ENCODE data around the gene USP25.

The USP25 gene

GRCh38 chr21:15837645-15838044, 107.9 kb downstream of the USP25 start:
- no peak overlapping the region for H3K56ac ChIP-seq (ENCODE audit: low read length)
- H2BK120ac ChIP-seq (ENCODE audit: low read depth, low read length) = no peak overlapping the region
- WGBS (ENCODE audit: extremely low coverage, insufficient coverage, low lambda C conversion rate) = no CpG with 5 or more reads among the region's 4 CpGs

GRCh38 chr21:15839026-15839425, 109.2 kb downstream of the USP25 start:
- no peak overlapping the region for H3K23ac ChIP-seq (ENCODE audit: low read length)
- no peak overlapping the region for H4K5ac ChIP-seq (ENCODE audit: low read length)
- H3K56ac ChIP-seq (ENCODE audit: low read length) = no peak overlapping the region
- WGBS (ENCODE audit: extremely low coverage, insufficient coverage, low lambda C conversion rate) = no CpG with 5 or more reads among the region's 2 CpGs
- no peak overlapping the region for H3K27ac ChIP-seq (ENCODE audit: low read depth, low read length)
- H2AK5ac ChIP-seq (ENCODE audit: low read length) = no peak overlapping the region
- no peak overlapping the region for H3K4ac ChIP-seq (ENCODE audit: low read depth, low read length)
- no peak overlapping the region for H3K4me2 ChIP-seq (ENCODE audit: low read length)
- no peak overlapping the region for H2BK120ac ChIP-seq (ENCODE audit: low read depth, low read length)
- no peak overlapping the region for H2BK15ac ChIP-seq (replicated peaks; ENCODE audit: low read depth)
- H3K9ac ChIP-seq (ENCODE audit: low read length) = no peak overlapping the region
- H3K4me1 ChIP-seq (ENCODE audit: control insufficient read depth, low read depth, low read length) = no peaks in the 10 kb centered on the region
- no peak for DNase-seq
- H4K8ac ChIP-seq (ENCODE audit: low read depth, low read length) = no peak overlapping the region
- H3K4me3 ChIP-seq (ENCODE audit: low read length) = no peak overlapping the region
- H3K36me3 ChIP-seq (ENCODE audit: control insufficient read depth, insufficient read depth, low read length) = no peaks in the 10 kb centered on the region
- H3K27me3 ChIP-seq (ENCODE audit: insufficient read depth, low read length, poor library complexity) = no peaks in the 10 kb centered on the region
- no peak overlapping the region for H2BK5ac ChIP-seq (ENCODE audit: low read length)
- H3K79me1 ChIP-seq (ENCODE audit: low read length) = no peaks in the 10 kb centered on the region
- no peaks in the 10 kb centered on the region for H3K79me2 ChIP-seq (ENCODE audit: control insufficient read depth, insufficient read depth, low read length)
- no peak overlapping the region for H3K18ac ChIP-seq (ENCODE audit: low read length)

More at GRCh38 chr21:15837645-15838044, 107.9 kb downstream of the USP25 start:
- Histone ChIP-seq H2BK15ac (replicated peaks; ENCODE audit: low read depth) (no peak overlapping the region), H3K4me2 (ENCODE audit: low read length) (no peak overlapping the region), H3K36me3 (ENCODE audit: control insufficient read depth, insufficient read depth, low read length) (no peaks in the 10 kb centered on the region), H3K27me3 (ENCODE audit: insufficient read depth, low read length, poor library complexity) (no peaks in the 10 kb centered on the region), H3K4ac (ENCODE audit: low read depth, low read length) (no peak overlapping the region), H3K9ac (ENCODE audit: low read length) (no peak overlapping the region), H4K5ac (ENCODE audit: low read length) (no peak overlapping the region), H3K79me1 (ENCODE audit: low read length) (no peaks in the 10 kb centered on the region), H2AK5ac (ENCODE audit: low read length) (no peak overlapping the region), H3K18ac (ENCODE audit: low read length) (no peak overlapping the region), H3K23ac (ENCODE audit: low read length) (no peak overlapping the region), H3K4me3 (ENCODE audit: low read length) (no peak overlapping the region), H3K27ac (ENCODE audit: low read depth, low read length) (no peak overlapping the region), H2BK5ac (ENCODE audit: low read length) (no peak overlapping the region), H3K79me2 (ENCODE audit: control insufficient read depth, insufficient read depth, low read length) (no peaks in the 10 kb centered on the region), H3K4me1 (ENCODE audit: control insufficient read depth, low read depth, low read length) (no peaks in the 10 kb centered on the region), H4K8ac (ENCODE audit: low read depth, low read length) (no peak overlapping the region)
- no peak for DNase-seq

- Histone ChIP-seq H4K5ac (ENCODE audit: low read length) (no peak overlapping the region), H3K27me3 (ENCODE audit: insufficient read depth, low read length, poor library complexity) (no peaks in the 10 kb centered on the region), H3K56ac (ENCODE audit: low read length) (no peak overlapping the region), H3K4ac (ENCODE audit: low read depth, low read length) (no peak overlapping the region), H2BK5ac (ENCODE audit: low read length) (no peak overlapping the region), H3K27ac (ENCODE audit: low read depth, low read length) (no peak overlapping the region), H3K36me3 (ENCODE audit: control insufficient read depth, insufficient read depth, low read length) (no peaks in the 10 kb centered on the region), H2BK15ac (replicated peaks; ENCODE audit: low read depth) (no peak overlapping the region), H3K4me1 (ENCODE audit: control insufficient read depth, low read depth, low read length) (no peaks in the 10 kb centered on the region), H3K18ac (ENCODE audit: low read length) (no peak overlapping the region), H2BK120ac (ENCODE audit: low read depth, low read length) (no peak overlapping the region), H3K4me3 (ENCODE audit: low read length) (no peak overlapping the region), H3K23ac (ENCODE audit: low read length) (no peak overlapping the region), H3K4me2 (ENCODE audit: low read length) (no peak overlapping the region), H3K79me1 (ENCODE audit: low read length) (no peaks in the 10 kb centered on the region), H3K79me2 (ENCODE audit: control insufficient read depth, insufficient read depth, low read length) (no peaks in the 10 kb centered on the region), H4K8ac (ENCODE audit: low read depth, low read length) (no peak overlapping the region), H2AK5ac (ENCODE audit: low read length) (no peak overlapping the region), H3K9ac (ENCODE audit: low read length) (no peak overlapping the region)
- no CpG with 5 or more reads among the region's 2 CpGs for WGBS (ENCODE audit: extremely low coverage, insufficient coverage, low lambda C conversion rate)
- no peak for DNase-seq
These were observed 109.8 kb downstream of the USP25 start for GRCh38 chr21:15839601-15840000.

DNA sequence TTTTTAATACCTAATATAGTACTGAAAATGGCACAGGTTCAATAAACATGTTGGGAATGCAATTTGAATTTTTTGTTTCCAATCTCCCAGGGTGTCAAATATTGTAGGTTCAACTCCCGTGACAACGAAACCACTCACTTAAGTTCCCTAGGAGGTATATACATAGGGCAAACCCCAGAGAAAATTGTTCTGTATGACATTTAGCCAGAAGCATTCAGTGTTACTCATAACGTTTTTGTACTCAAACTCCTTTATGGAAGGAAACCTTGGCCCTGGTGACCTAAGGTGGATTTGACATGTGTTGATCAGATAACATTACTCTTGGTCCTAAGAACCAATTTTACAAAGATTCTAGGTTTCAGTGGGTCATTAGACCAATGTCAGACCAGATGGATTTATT, 110.6 kb downstream of the USP25 start:
- no peaks in the 10 kb centered on the region for H3K4me1 ChIP-seq (ENCODE audit: control insufficient read depth, low read depth, low read length)
- H3K79me2 ChIP-seq (ENCODE audit: control insufficient read depth, insufficient read depth, low read length) = no peaks in the 10 kb centered on the region
- H2BK120ac ChIP-seq (ENCODE audit: low read depth, low read length) = no peak overlapping the region
- no peaks in the 10 kb centered on the region for H3K36me3 ChIP-seq (ENCODE audit: control insufficient read depth, insufficient read depth, low read length)
- no peak overlapping the region for H3K23ac ChIP-seq (ENCODE audit: low read length)
- no peak overlapping the region for H3K9ac ChIP-seq (ENCODE audit: low read length)
- H2BK5ac ChIP-seq (ENCODE audit: low read length) = no peak overlapping the region
- H2AK5ac ChIP-seq (ENCODE audit: low read length) = no peak overlapping the region
- no peak for DNase-seq
- no peak overlapping the region for H3K27ac ChIP-seq (ENCODE audit: low read depth, low read length)
- H4K8ac ChIP-seq (ENCODE audit: low read depth, low read length) = no peak overlapping the region
- H3K4ac ChIP-seq (ENCODE audit: low read depth, low read length) = no peak overlapping the region
- no peak overlapping the region for H4K5ac ChIP-seq (ENCODE audit: low read length)
- no peak overlapping the region for H3K4me2 ChIP-seq (ENCODE audit: low read length)
- no peak overlapping the region for H3K4me3 ChIP-seq (ENCODE audit: low read length)
- WGBS (ENCODE audit: extremely low coverage, insufficient coverage, low lambda C conversion rate) = no CpG with 5 or more reads among the region's 3 CpGs
- H3K18ac ChIP-seq (ENCODE audit: low read length) = no peak overlapping the region
- H3K56ac ChIP-seq (ENCODE audit: low read length) = no peak overlapping the region
- H3K79me1 ChIP-seq (ENCODE audit: low read length) = no peaks in the 10 kb centered on the region
- H3K27me3 ChIP-seq (ENCODE audit: insufficient read depth, low read length, poor library complexity) = no peaks in the 10 kb centered on the region
- H2BK15ac ChIP-seq (replicated peaks; ENCODE audit: low read depth) = no peak overlapping the region

DNA sequence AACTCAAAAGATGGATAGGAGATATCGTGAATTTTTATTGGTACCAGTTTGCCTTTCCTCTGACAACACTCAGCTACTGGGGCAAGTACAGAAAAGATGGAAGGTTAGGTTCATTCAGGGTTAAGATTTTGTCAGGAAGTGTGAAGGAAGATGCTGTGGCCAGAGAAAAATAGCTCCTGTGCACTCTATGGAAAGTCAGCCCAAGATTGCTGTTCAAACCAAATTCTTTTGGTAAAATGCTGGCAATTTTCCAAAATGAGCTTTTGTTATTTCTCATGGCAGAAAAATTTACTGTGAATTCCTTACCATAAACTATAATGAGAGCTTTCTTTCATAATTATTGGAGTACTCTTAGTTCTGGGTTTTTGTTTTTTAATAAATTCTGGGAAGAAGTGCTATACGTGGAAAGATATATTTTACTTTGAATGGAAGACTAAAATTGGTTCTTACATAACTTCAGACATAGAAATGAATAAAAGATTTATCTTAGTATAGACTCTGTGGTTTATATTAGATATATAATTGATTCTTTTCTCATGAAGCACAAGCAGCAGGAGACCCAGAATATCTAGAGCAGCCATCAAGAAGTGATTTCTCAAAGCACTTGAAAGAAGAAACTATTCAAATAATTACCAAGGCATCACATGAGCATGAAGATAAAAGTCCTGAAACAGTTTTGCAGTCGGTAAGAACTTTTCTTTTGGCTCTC, 112.2 kb downstream of the USP25 start:
- no CpG with 5 or more reads among the region's 3 CpGs for WGBS (ENCODE audit: extremely low coverage, insufficient coverage, low lambda C conversion rate)
- Histone ChIP-seq H2BK120ac (ENCODE audit: low read depth, low read length) (no peak overlapping the region), H3K56ac (ENCODE audit: low read length) (no peak overlapping the region), H3K4me2 (ENCODE audit: low read length) (no peak overlapping the region), H3K4ac (ENCODE audit: low read depth, low read length) (no peak overlapping the region), H3K9ac (ENCODE audit: low read length) (no peak overlapping the region), H3K18ac (ENCODE audit: low read length) (no peak overlapping the region), H4K8ac (ENCODE audit: low read depth, low read length) (no peak overlapping the region), H4K5ac (ENCODE audit: low read length) (no peak overlapping the region), H2AK5ac (ENCODE audit: low read length) (no peak overlapping the region), H3K36me3 (ENCODE audit: control insufficient read depth, insufficient read depth, low read length) (no peaks in the 10 kb centered on the region), H3K79me1 (ENCODE audit: low read length) (no peaks in the 10 kb centered on the region), H2BK15ac (replicated peaks; ENCODE audit: low read depth) (no peak overlapping the region), H3K27ac (ENCODE audit: low read depth, low read length) (no peak overlapping the region), H2BK5ac (ENCODE audit: low read length) (no peak overlapping the region), H3K79me2 (ENCODE audit: control insufficient read depth, insufficient read depth, low read length) (no peaks in the 10 kb centered on the region), H3K4me3 (ENCODE audit: low read length) (no peak overlapping the region), H3K23ac (ENCODE audit: low read length) (no peak overlapping the region), H3K27me3 (ENCODE audit: insufficient read depth, low read length, poor library complexity) (no peaks in the 10 kb centered on the region), H3K4me1 (ENCODE audit: control insufficient read depth, low read depth, low read length) (no peaks in the 10 kb centered on the region)
- no peak for DNase-seq

- no peak for DNase-seq
- H3K18ac ChIP-seq (ENCODE audit: low read length) = no peak overlapping the region
- no peaks in the 10 kb centered on the region for H3K79me1 ChIP-seq (ENCODE audit: low read length)
- H4K5ac ChIP-seq (ENCODE audit: low read length) = no peak overlapping the region
- H3K4me3 ChIP-seq (ENCODE audit: low read length) = no peak overlapping the region
- H2BK5ac ChIP-seq (ENCODE audit: low read length) = no peak overlapping the region
- no peaks in the 10 kb centered on the region for H3K4me1 ChIP-seq (ENCODE audit: control insufficient read depth, low read depth, low read length)
- no peak overlapping the region for H3K9ac ChIP-seq (ENCODE audit: low read length)
- no peak overlapping the region for H3K27ac ChIP-seq (ENCODE audit: low read depth, low read length)
- no peaks in the 10 kb centered on the region for H3K36me3 ChIP-seq (ENCODE audit: control insufficient read depth, insufficient read depth, low read length)
- no peak overlapping the region for H3K56ac ChIP-seq (ENCODE audit: low read length)
- no peaks in the 10 kb centered on the region for H3K79me2 ChIP-seq (ENCODE audit: control insufficient read depth, insufficient read depth, low read length)
- H4K8ac ChIP-seq (ENCODE audit: low read depth, low read length) = no peak overlapping the region
- H3K27me3 ChIP-seq (ENCODE audit: insufficient read depth, low read length, poor library complexity) = no peaks in the 10 kb centered on the region
- no CpG with 5 or more reads among the region's 2 CpGs for WGBS (ENCODE audit: extremely low coverage, insufficient coverage, low lambda C conversion rate)
- H2AK5ac ChIP-seq (ENCODE audit: low read length) = no peak overlapping the region
- no peak overlapping the region for H3K4me2 ChIP-seq (ENCODE audit: low read length)
- H3K23ac ChIP-seq (ENCODE audit: low read length) = no peak overlapping the region
- no peak overlapping the region for H2BK15ac ChIP-seq (replicated peaks; ENCODE audit: low read depth)
- H2BK120ac ChIP-seq (ENCODE audit: low read depth, low read length) = no peak overlapping the region
- H3K4ac ChIP-seq (ENCODE audit: low read depth, low read length) = no peak overlapping the region
These were observed 112.7 kb downstream of the USP25 start for GRCh38 chr21:15842565-15842880.

Measured in mesendoderm (in vitro differentiated cells).